Measurements from ENCODE around the gene PPP3CA. TPM values are rescaled to one million over a fixed set of nuclear protein-coding genes. Genes with fewer than 3 reads are reported as not detected.

PPP3CA gene
- total and polyA plus RNA-seq, 2 of the 13 experiments (the other 11 are each of a cell fraction or from before 2014, with no cell fraction given): 4.8 to 13.2 TPM

DNA sequence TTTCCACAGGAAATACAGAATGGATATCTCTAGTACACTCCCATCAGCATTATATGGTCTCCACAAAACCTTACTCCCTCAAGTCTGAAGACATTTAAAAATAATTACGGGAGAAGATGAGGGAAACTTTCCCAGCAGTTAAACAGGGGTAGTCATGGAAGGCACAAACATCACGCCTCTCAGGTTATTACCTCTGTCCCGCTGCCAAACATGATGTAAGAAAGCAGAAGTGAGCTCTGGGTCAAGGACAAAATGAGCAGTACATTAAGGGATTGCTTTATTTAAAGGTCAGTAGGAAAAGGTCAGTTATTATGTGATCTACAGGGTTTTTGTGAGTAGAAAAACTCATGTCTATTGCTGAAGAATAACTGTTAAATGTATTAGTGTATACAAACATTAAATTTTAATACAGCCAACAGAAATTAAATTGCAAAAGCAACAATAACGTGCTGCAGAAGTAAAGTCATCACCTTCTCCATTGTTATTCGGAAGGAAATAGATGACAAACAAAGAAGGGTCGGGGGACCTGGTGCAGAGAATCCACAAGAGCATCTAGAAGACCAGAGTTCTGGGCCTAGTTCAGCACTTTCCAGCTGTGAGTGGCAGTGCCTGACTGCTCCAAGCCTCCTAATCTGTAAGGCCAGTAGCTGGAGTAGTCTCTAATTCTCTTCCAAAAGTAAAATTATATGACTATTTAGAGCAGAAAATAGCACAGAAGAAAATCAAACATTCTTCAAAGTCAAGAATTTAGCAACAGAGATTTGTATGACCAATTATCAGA, 171.2 kb downstream of the PPP3CA start (continued):
- TF ChIP-seq SALL1 (CRISPR knock-in tag; IDR thresholded peaks at IDR 0.05): peak; percentile 47; the same call in 1 of the 2 replicates
- no peak for TF ChIP-seq ZNF589 (CRISPR knock-in tag; conservative IDR thresholded peaks at IDR 0.05)
- no peak for TF ChIP-seq PHF20 (CRISPR knock-in tag; IDR thresholded peaks at IDR 0.05)
- TF ChIP-seq HNF4A (CRISPR knock-in tag; IDR thresholded peaks at IDR 0.05): peak; percentile 58
- TF ChIP-seq SOX13 (IDR thresholded peaks at IDR 0.05): no peak
- TF ChIP-seq SOX13 (CRISPR knock-in tag; conservative IDR thresholded peaks at IDR 0.05 in 1 of 2, IDR thresholded peaks at IDR 0.05 in 1 of 2): peak in 1 of 2 experiments; percentile 45; a peak in 2 of 4 replicates
- TF ChIP-seq U2AF2 (IDR thresholded peaks at IDR 0.05; ENCODE audit: low read depth, low read length): no peak
- TF ChIP-seq PHF5A (CRISPR knock-in tag; IDR thresholded peaks at IDR 0.05; ENCODE audit: low read depth, unreplicated experiment): no peak
- no peak for TF ChIP-seq SCMH1 (CRISPR knock-in tag; IDR thresholded peaks at IDR 0.05; ENCODE audit: borderline replicate concordance)
- TF ChIP-seq PLRG1 (conservative IDR thresholded peaks at IDR 0.05): no peak
- TF ChIP-seq FOSL2 (CRISPR knock-in tag; IDR thresholded peaks at IDR 0.05): peak; percentile 28; the same call in 1 of the 2 replicates
- TF ChIP-seq ZNF607 (CRISPR knock-in tag; IDR thresholded peaks at IDR 0.05; ENCODE audit: borderline replicate concordance): no peak
- TF ChIP-seq CBX1 (IDR thresholded peaks at IDR 0.05; ENCODE audit: low read depth): no peak
- no peak for TF ChIP-seq ZNF83 (CRISPR knock-in tag; IDR thresholded peaks at IDR 0.05; ENCODE audit: borderline replicate concordance)
- TF ChIP-seq, protein P1, sequence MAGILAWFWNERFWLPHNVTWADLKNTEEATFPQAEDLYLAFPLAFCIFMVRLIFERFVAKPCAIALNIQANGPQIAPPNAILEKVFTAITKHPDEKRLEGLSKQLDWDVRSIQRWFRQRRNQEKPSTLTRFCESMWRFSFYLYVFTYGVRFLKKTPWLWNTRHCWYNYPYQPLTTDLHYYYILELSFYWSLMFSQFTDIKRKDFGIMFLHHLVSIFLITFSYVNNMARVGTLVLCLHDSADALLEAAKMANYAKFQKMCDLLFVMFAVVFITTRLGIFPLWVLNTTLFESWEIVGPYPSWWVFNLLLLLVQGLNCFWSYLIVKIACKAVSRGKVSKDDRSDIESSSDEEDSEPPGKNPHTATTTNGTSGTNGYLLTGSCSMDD (CRISPR knock-in tag; IDR thresholded peaks at IDR 0.05): no peak
- TF ChIP-seq, protein P2, sequence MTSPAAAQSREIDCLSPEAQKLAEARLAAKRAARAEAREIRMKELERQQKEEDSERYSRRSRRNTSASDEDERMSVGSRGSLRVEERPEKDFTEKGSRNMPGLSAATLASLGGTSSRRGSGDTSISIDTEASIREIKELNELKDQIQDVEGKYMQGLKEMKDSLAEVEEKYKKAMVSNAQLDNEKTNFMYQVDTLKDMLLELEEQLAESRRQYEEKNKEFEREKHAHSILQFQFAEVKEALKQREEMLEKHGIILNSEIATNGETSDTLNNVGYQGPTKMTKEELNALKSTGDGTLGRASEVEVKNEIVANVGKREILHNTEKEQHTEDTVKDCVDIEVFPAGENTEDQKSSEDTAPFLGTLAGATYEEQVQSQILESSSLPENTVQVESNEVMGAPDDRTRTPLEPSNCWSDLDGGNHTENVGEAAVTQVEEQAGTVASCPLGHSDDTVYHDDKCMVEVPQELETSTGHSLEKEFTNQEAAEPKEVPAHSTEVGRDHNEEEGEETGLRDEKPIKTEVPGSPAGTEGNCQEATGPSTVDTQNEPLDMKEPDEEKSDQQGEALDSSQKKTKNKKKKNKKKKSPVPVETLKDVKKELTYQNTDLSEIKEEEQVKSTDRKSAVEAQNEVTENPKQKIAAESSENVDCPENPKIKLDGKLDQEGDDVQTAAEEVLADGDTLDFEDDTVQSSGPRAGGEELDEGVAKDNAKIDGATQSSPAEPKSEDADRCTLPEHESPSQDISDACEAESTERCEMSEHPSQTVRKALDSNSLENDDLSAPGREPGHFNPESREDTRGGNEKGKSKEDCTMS (CRISPR knock-in tag; conservative IDR thresholded peaks at IDR 0.05): no peak
- no peak for TF ChIP-seq YEATS4 (CRISPR knock-in tag; IDR thresholded peaks at IDR 0.05; ENCODE audit: borderline replicate concordance)
- TF ChIP-seq ZFP62 (CRISPR knock-in tag; IDR thresholded peaks at IDR 0.05): no peak
- TF ChIP-seq MED8 (CRISPR knock-in tag; IDR thresholded peaks at IDR 0.05; ENCODE audit: insufficient replicate concordance): no peak
- TF ChIP-seq HOXA3 (CRISPR knock-in tag; IDR thresholded peaks at IDR 0.05): peak; percentile 22; the same call in 1 of the 2 replicates
- no peak for TF ChIP-seq PHB2 (IDR thresholded peaks at IDR 0.05; ENCODE audit: partially characterized antibody)
- no peak for TF ChIP-seq GTF2F1 (IDR thresholded peaks at IDR 0.05; ENCODE audit: low read length)
- TF ChIP-seq, protein P3, sequence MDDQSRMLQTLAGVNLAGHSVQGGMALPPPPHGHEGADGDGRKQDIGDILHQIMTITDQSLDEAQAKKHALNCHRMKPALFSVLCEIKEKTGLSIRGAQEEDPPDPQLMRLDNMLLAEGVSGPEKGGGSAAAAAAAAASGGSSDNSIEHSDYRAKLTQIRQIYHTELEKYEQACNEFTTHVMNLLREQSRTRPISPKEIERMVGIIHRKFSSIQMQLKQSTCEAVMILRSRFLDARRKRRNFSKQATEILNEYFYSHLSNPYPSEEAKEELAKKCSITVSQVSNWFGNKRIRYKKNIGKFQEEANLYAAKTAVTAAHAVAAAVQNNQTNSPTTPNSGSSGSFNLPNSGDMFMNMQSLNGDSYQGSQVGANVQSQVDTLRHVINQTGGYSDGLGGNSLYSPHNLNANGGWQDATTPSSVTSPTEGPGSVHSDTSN (CRISPR knock-in tag; IDR thresholded peaks at IDR 0.05; ENCODE audit: borderline replicate concordance): no peak
- TF ChIP-seq SIN3A (IDR thresholded peaks at IDR 0.05; ENCODE audit: borderline replicate concordance, low read depth, low read length): no peak
- no peak for TF ChIP-seq ZNF329 (CRISPR knock-in tag; IDR thresholded peaks at IDR 0.05; ENCODE audit: low read depth)
- TF ChIP-seq ZBTB7A (CRISPR knock-in tag; IDR thresholded peaks at IDR 0.05): no peak
- TF ChIP-seq ZNF678 (CRISPR knock-in tag; IDR thresholded peaks at IDR 0.05): no peak
- TF ChIP-seq SMC3 (IDR thresholded peaks at IDR 0.05; ENCODE audit: low read length): no peak
- TF ChIP-seq BRD4 (CRISPR knock-in tag; IDR thresholded peaks at IDR 0.05): no peak
